Peyer's patch (tissue), 4 donors: ENCODE data around the gene PPFIA4.

ENCODE experiments used
- CTCF ChIP-seq, 6 experiments: fragments of 450-650 bp in 4 of 6; fragments of 200-600 bp in 2 of 6; sonication (generic) in 1 of 6; IDR thresholded peaks; one replicate each; pipeline ENCODE4 v1.5.1; 2017 to 2019; ENCODE audit warnings: antibody characterized with exemption in 6 of 6, mild to moderate bottlenecking in 3 of 6, moderate library complexity in 1 of 6
- POLR2A ChIP-seq, 2 donors: fragments of 450-650 bp; IDR thresholded peaks; one replicate each; pipeline ENCODE4 v1.5.1; 2017; ENCODE audit warnings: antibody characterized with exemption in 2 of 2, mild to moderate bottlenecking in 2 of 2, moderate library complexity in 2 of 2

GRCh38 chr1:202987922-202988583 is 38.2 kb upstream of the PPFIA4 start:
- no peak for TF ChIP-seq CTCF (IDR thresholded peaks at IDR 0.05)
- no peak for TF ChIP-seq POLR2A (IDR thresholded peaks at IDR 0.05)
